K562 (cell line): Measurements from ENCODE around the gene NOL12. TPM values are rescaled to one million over a fixed set of nuclear protein-coding genes. Genes with fewer than 3 reads are reported as not detected.

Source experiments
- ARNT ChIP-seq, 2 experiments: fragments of 450-650 bp; IDR thresholded peaks; 2 replicates each; pipeline ENCODE4 v1.6.1; 2016; ENCODE audit warnings: mild to moderate bottlenecking in 1 of 2
- ATF7 ChIP-seq: fragments of 450-650 bp; IDR thresholded peaks from 2 replicates; pipeline ENCODE4 v1.7.1; 2014; ENCODE audit warnings: mild to moderate bottlenecking, moderate library complexity
- CLOCK ChIP-seq: fragments of 250-450 bp; sonication (Bioruptor Pico); IDR thresholded peaks from 2 replicates; pipeline ENCODE4 v1.4.0; 2020; ENCODE audit warnings: mild to moderate bottlenecking, moderate library complexity, borderline replicate concordance
- HDAC1 ChIP-seq, 2 experiments: fragments of 450-650 bp; IDR thresholded peaks; 2 replicates each; pipeline ENCODE4 v1.6.1; 2016 to 2017; ENCODE audit warnings: inconsistent platforms in 1 of 2, mild to moderate bottlenecking in 1 of 2, moderate library complexity in 1 of 2
- HDAC3 ChIP-seq: fragments of 450-650 bp; IDR thresholded peaks from 2 replicates; pipeline ENCODE4 v1.6.1; 2018; ENCODE audit warnings: borderline replicate concordance, mild to moderate bottlenecking, moderate library complexity; ENCODE audit not compliant: partially characterized antibody
- HNRNPUL1 ChIP-seq: fragments of 200-400 bp; formaldehyde crosslinking; IDR thresholded peaks from 2 replicates; pipeline ENCODE4 v1.6.1; 2017; ENCODE audit warnings: low read length
- JUN ChIP-seq, 2 experiments: sonication (generic) in 1 of 2; formaldehyde crosslinking in 1 of 2; IDR thresholded peaks; 2 replicates each; pipeline versions ENCODE4 v1.6.1 to v1.8.0; 2012 to 2022; ENCODE audit warnings: borderline replicate concordance in 2 of 2, mild to moderate bottlenecking in 2 of 2, improper control_type of control experiment in 1 of 2, low read depth in 1 of 2, low read length in 1 of 2, missing genetic modification reagents in 1 of 2
- KDM1A ChIP-seq, 2 experiments: fragments of 450-650 bp; IDR thresholded peaks; 2 replicates each; pipeline ENCODE4 v1.6.1; 2016; ENCODE audit warnings: mild to moderate bottlenecking in 2 of 2
- MAFG ChIP-seq: fragments of 450-650 bp; conservative IDR thresholded peaks from 2 replicates; pipeline ENCODE4 v1.6.1; 2016; ENCODE audit warnings: missing genetic modification characterization, missing compliant biosample characterization
- MBD2 ChIP-seq: sonication (generic); IDR thresholded peaks from 2 replicates; pipeline ENCODE4 v1.6.1; 2016; ENCODE audit warnings: low read depth, borderline replicate concordance
- MED1 ChIP-seq: sonication (generic); formaldehyde crosslinking; IDR thresholded peaks from 2 replicates; pipeline ENCODE4 v1.8.1; 2023; ENCODE audit warnings: missing genetic modification reagents, borderline replicate concordance
- MNT ChIP-seq, 2 experiments: fragments of 450-650 bp; conservative IDR thresholded peaks; 2 replicates each; pipeline ENCODE4 v1.6.1; 2017; ENCODE audit warnings: mild to moderate bottlenecking in 2 of 2, moderate library complexity in 2 of 2
- MYC ChIP-seq, 2 experiments: fragments of 250-450 bp in 1 of 2; sonication (Bioruptor Pico) in 1 of 2; IDR thresholded peaks; 2 replicates each; pipeline versions ENCODE4 v1.5.1 to v1.6.1; 2012 to 2021; ENCODE audit warnings: low read depth in 2 of 2, borderline replicate concordance in 1 of 2, improper control_type of control experiment in 1 of 2, low read length in 1 of 2, mild to moderate bottlenecking in 1 of 2, moderate library complexity in 1 of 2
- NR2C2 ChIP-seq, 2 experiments: fragments of 200-800 bp in 1 of 2; sonication (Bioruptor generic) in 1 of 2; sonication (generic) in 1 of 2; formaldehyde crosslinking in 1 of 2; IDR thresholded peaks; 2 replicates each; pipeline versions ENCODE4 v1.6.1 to v1.8.0; 2016 to 2022; ENCODE audit warnings: mild to moderate bottlenecking in 1 of 2, missing compliant biosample characterization in 1 of 2, missing genetic modification characterization in 1 of 2, missing genetic modification reagents in 1 of 2
- PML ChIP-seq: IDR thresholded peaks from 2 replicates; pipeline ENCODE4 v1.6.1; 2012; ENCODE audit warnings: low read length, inconsistent platforms
- RB1 ChIP-seq: fragments of 450-650 bp; IDR thresholded peaks from 2 replicates; pipeline ENCODE4 v1.6.1; 2017; ENCODE audit warnings: low read depth, mild to moderate bottlenecking
- ZNF121 ChIP-seq: sonication (generic); formaldehyde crosslinking; conservative IDR thresholded peaks from 2 replicates; pipeline ENCODE4 v1.8.0; 2022; ENCODE audit warnings: missing genetic modification reagents
- ZNF639 ChIP-seq, 2 experiments: fragments of 200-800 bp in 1 of 2; sonication (Bioruptor generic) in 1 of 2; sonication (generic) in 1 of 2; formaldehyde crosslinking in 1 of 2; IDR thresholded peaks in 1 of 2; conservative IDR thresholded peaks in 1 of 2; 2 replicates each; pipeline versions ENCODE4 v1.5.0 to v1.6.1; 2016 to 2020; ENCODE audit warnings: missing compliant biosample characterization in 1 of 2, missing genetic modification characterization in 1 of 2, missing genetic modification reagents in 1 of 2
- ZNF75A ChIP-seq: fragments of 450-650 bp; formaldehyde crosslinking; IDR thresholded peaks from 2 replicates; pipeline ENCODE4 v1.4.0; 2020; ENCODE audit warnings: mild to moderate bottlenecking
- polyA plus RNA-seq, 8 experiments: library from polyadenylated mRNA; depleted of rRNA in 4 of 8; stranded (reverse) in 5 of 8; unstranded in 3 of 8; fragments of >200 nt; fragmentation: Nextera tagmentation in 2 of 8; fragmentation: Illumina TruSeq in 1 of 8; extraction: Ambion mirVana in 2 of 8; extraction: Trizol in 1 of 8; gene quantifications; 2 replicates each; pipeline versions ENCODE4 v1.2.1 to v1.2.3, GENCODE V29; 2011 to 2014; ENCODE audit warnings: inconsistent platforms in 1 of 8, missing spikeins in 1 of 8
- total RNA-seq, 7 experiments: library from RNA; depleted of rRNA in 6 of 7; stranded (reverse); fragments of >200 nt in 6 of 7; fragmentation: Illumina TruSeq in 2 of 7; extraction: Trizol in 2 of 7; gene quantifications; 2 replicates each; pipeline versions ENCODE4 v1.2.1 to v1.2.3, GENCODE V29; 2011 to 2021; ENCODE audit warnings: low replicate concordance in 1 of 7

Gene NOL12
- total and polyA plus RNA-seq, 9 of the 15 experiments (the other 6 are each of a cell fraction or from before 2014, with no cell fraction given): 2.8 to 40.9 (median 28.5) TPM

GRCh38 chr22:37686002-37686982 is at the start of gene NOL12 (continued):
- no peak for TF ChIP-seq HNRNPUL1
- no peak for TF ChIP-seq MAFG
- peak; percentile 56; the same call in 1 of the 2 replicates for TF ChIP-seq MBD2
- no peak for TF ChIP-seq MED1
- TF ChIP-seq MNT (conservative IDR thresholded peaks at IDR 0.05): peak; percentile 88 to 95
- TF ChIP-seq ZNF75A (CRISPR knock-in tag): no peak
- TF ChIP-seq ARNT (IDR thresholded peaks at IDR 0.05): no peak
- TF ChIP-seq ZNF639 (CRISPR knock-in tag; conservative IDR thresholded peaks at IDR 0.05 in 1 of 2, IDR thresholded peaks at IDR 0.05 in 1 of 2): peak in 1 of 2 experiments; percentile 25; a peak in 1 of 4 replicates
- peak; percentile 78 for TF ChIP-seq ATF7
- TF ChIP-seq HDAC3: no peak
- peak in 1 of 2 experiments; percentile 95; a peak in 2 of 4 replicates for TF ChIP-seq HDAC1 (IDR thresholded peaks at IDR 0.05)
- TF ChIP-seq PML: peak; percentile 8; the same call in 1 of the 2 replicates
- 0 out of 2 replicates have a peak, but pooled peaks have one; percentile 25 for TF ChIP-seq JUN (IDR thresholded peaks at IDR 0.05; ENCODE audit: borderline replicate concordance, low read depth, low read length)
- TF ChIP-seq JUN (CRISPR knock-in tag; IDR thresholded peaks at IDR 0.05; ENCODE audit: borderline replicate concordance): no peak
- no peak for TF ChIP-seq KDM1A (IDR thresholded peaks at IDR 0.05)
- TF ChIP-seq MYC (IDR thresholded peaks at IDR 0.05; ENCODE audit: low read depth, low read length): peak; percentile 89
- TF ChIP-seq MYC (CRISPR knock-in tag; IDR thresholded peaks at IDR 0.05; ENCODE audit: borderline replicate concordance, low read depth): peak; percentile 91; the same call in 1 of the 2 replicates
- TF ChIP-seq NR2C2 (CRISPR knock-in tag; IDR thresholded peaks at IDR 0.05): 0 out of 2 replicates have a peak, but pooled peaks have one; percentile 51
- peak; percentile 63 for TF ChIP-seq NR2C2 (tag; IDR thresholded peaks at IDR 0.05)
- no peak for TF ChIP-seq CLOCK
- 0 out of 2 replicates have a peak, but pooled peaks have one; percentile 42 for TF ChIP-seq RB1
- TF ChIP-seq ZNF121 (CRISPR knock-in tag): 0 out of 2 replicates have a peak, but pooled peaks have one; percentile 27
